MM.1S (cell line): ENCODE measurements around the gene SYMPK.

Source experiments
- DNase-seq: peaks from one replicate; pipeline ENCODE4 v3.0.0-alpha.2; 2015
- H2AFZ ChIP-seq: fragments of 300-600 bp; sonication (generic); 2 replicates; pipeline ENCODE4 v1.6.0; 2016; ENCODE audit warnings: antibody characterized with exemption, low read length
- H3F3A ChIP-seq: fragments of 300-600 bp; sonication (generic); 2 replicates; pipeline ENCODE4 v1.6.1; 2016; ENCODE audit warnings: mild to moderate bottlenecking, antibody characterized with exemption, low read length, moderate library complexity, mixed read lengths; ENCODE audit not compliant: insufficient read depth
- H3K27ac ChIP-seq: fragments of 300-600 bp; sonication (generic); 2 replicates; pipeline ENCODE4 v1.5.1; 2016; ENCODE audit warnings: mild to moderate bottlenecking, low read length
- H3K27me3 ChIP-seq: fragments of 300-600 bp; sonication (generic); replicated peaks from 2 replicates; pipeline ENCODE4 v1.6.0; 2016; ENCODE audit warnings: low read length; ENCODE audit not compliant: insufficient read depth
- H3K36me3 ChIP-seq: fragments of 300-600 bp; sonication (generic); replicated peaks from 2 replicates; pipeline ENCODE4 v1.6.1; 2016; ENCODE audit warnings: mild to moderate bottlenecking, low read length, mixed read lengths; ENCODE audit not compliant: insufficient read depth
- H3K4me1 ChIP-seq: fragments of 300-600 bp; sonication (generic); 2 replicates; pipeline ENCODE4 v1.6.1; 2016; ENCODE audit warnings: low read length, mixed read lengths
- H3K4me2 ChIP-seq: fragments of 300-600 bp; sonication (generic); 2 replicates; pipeline ENCODE4 v1.6.0; 2016; ENCODE audit warnings: low read depth, low read length
- H3K4me3 ChIP-seq: fragments of 300-600 bp; sonication (generic); 2 replicates; pipeline ENCODE4 v1.5.1; 2016; ENCODE audit warnings: low read length, mixed read lengths
- H3K79me2 ChIP-seq: fragments of 300-600 bp; sonication (generic); 2 replicates; pipeline ENCODE4 v1.6.1; 2016; ENCODE audit warnings: mixed run types, low read length, mixed read lengths
- H3K9ac ChIP-seq: fragments of 300-600 bp; sonication (generic); 2 replicates; pipeline ENCODE4 v1.6.1; 2016; ENCODE audit warnings: low read length, mixed read lengths
- H3K9me2 ChIP-seq: fragments of 300-600 bp; sonication (generic); replicated peaks from 2 replicates; pipeline ENCODE4 v1.6.1; 2016; ENCODE audit warnings: mild to moderate bottlenecking, low read length, mixed read lengths; ENCODE audit not compliant: insufficient read depth
- H3K9me3 ChIP-seq: fragments of 300-600 bp; sonication (generic); replicated peaks from 2 replicates; pipeline ENCODE4 v1.6.1; 2016; ENCODE audit warnings: mild to moderate bottlenecking, low read length, mixed read lengths; ENCODE audit not compliant: insufficient read depth
- H4K20me1 ChIP-seq: fragments of 300-600 bp; sonication (generic); 2 replicates; pipeline ENCODE4 v1.6.1; 2016; ENCODE audit warnings: mild to moderate bottlenecking, low read length, moderate library complexity, mixed read lengths; ENCODE audit not compliant: insufficient read depth
- CTCF ChIP-seq: fragments of 300-600 bp; sonication (generic); IDR thresholded peaks from 2 replicates; pipeline ENCODE4 v1.5.1; 2016; ENCODE audit warnings: antibody characterized with exemption, low read length, mixed read lengths
- EZH2 ChIP-seq: fragments of 300-600 bp; sonication (generic); optimal IDR thresholded peaks from 2 replicates; pipeline ENCODE3; 2017; ENCODE audit warnings: low read depth, mild to moderate bottlenecking, antibody characterized with exemption, low read length, mixed read lengths
- EZH2phosphoT487 ChIP-seq: fragments of 300-600 bp; sonication (generic); IDR thresholded peaks from 2 replicates; pipeline ENCODE4 v1.6.1; 2018; ENCODE audit warnings: antibody characterized with exemption, low read length

Gene SYMPK

GRCh38 chr19:45768655-45768983 lies 94.3 kb downstream of the SYMPK start:
- H4K20me1 ChIP-seq, result no peaks in the 10 kb centered on the region
- peak overlapping the region; percentile 99 for H3K4me2 ChIP-seq
- no peak for TF ChIP-seq CTCF
- no peak for TF ChIP-seq EZH2
- no peak for TF ChIP-seq EZH2phosphoT487
- H3K27ac ChIP-seq, result no peak overlapping the region
- peaks cover 19% of the 10 kb centered on the region; the same call in 1 of the 2 replicates for H3K27me3 ChIP-seq
- no peaks in the 10 kb centered on the region for H3K36me3 ChIP-seq
- H2AFZ ChIP-seq, result peak overlapping the region; percentile 90
- peaks cover 5% of the 10 kb centered on the region for H3K4me1 ChIP-seq
- no peaks in the 10 kb centered on the region for H3K79me2 ChIP-seq
- no peak for DNase-seq
- H3F3A ChIP-seq, result peaks cover 14% of the 10 kb centered on the region
- H3K4me3 ChIP-seq, result peak overlapping the region; percentile 90
- H3K9me2 ChIP-seq, result no peaks in the 10 kb centered on the region
- H3K9me3 ChIP-seq, result no peaks in the 10 kb centered on the region
- peak overlapping the region; percentile 64; the same call in 1 of the 2 replicates for H3K9ac ChIP-seq

GRCh38 chr19:45767881-45768654 lies 94.9 kb downstream of the SYMPK start:
- Histone ChIP-seq H2AFZ (peak overlapping the region; percentile 64), H3K9me2 (no peaks in the 10 kb centered on the region), H3F3A (peaks cover 14% of the 10 kb centered on the region), H3K27ac (no peak overlapping the region), H3K4me3 (peak overlapping the region; percentile 90), H3K27me3 (peaks cover 22% of the 10 kb centered on the region; the same call in 1 of the 2 replicates), H3K36me3 (no peaks in the 10 kb centered on the region), H3K79me2 (no peaks in the 10 kb centered on the region), H3K9ac (peak overlapping the region; percentile 7; the same call in 1 of the 2 replicates), H3K9me3 (no peaks in the 10 kb centered on the region), H3K4me1 (peaks cover 5% of the 10 kb centered on the region), H3K4me2 (peak overlapping the region; percentile 99), H4K20me1 (no peaks in the 10 kb centered on the region)
- TF ChIP-seq EZH2phosphoT487 (no peak), CTCF (no peak), EZH2 (no peak)
- peak; percentile 44 for DNase-seq

GRCh38 chr19:45767410-45767880 lies 95.5 kb downstream of the SYMPK start:
- TF ChIP-seq EZH2phosphoT487, result no peak
- no peak for TF ChIP-seq EZH2
- no peak for TF ChIP-seq CTCF
- Histone ChIP-seq H3K27me3 (peaks cover 28% of the 10 kb centered on the region; the same call in 1 of the 2 replicates), H3K4me2 (peak overlapping the region; percentile 99; the same call in 1 of the 2 replicates), H3K9me2 (no peaks in the 10 kb centered on the region), H3K36me3 (no peaks in the 10 kb centered on the region), H3K9ac (no peak overlapping the region; the same call in 1 of the 2 replicates), H3K4me3 (peak overlapping the region; percentile 90; the same call in 1 of the 2 replicates), H4K20me1 (no peaks in the 10 kb centered on the region), H3K4me1 (peaks cover 5% of the 10 kb centered on the region), H3K27ac (no peak overlapping the region), H3F3A (peaks cover 14% of the 10 kb centered on the region), H3K9me3 (no peaks in the 10 kb centered on the region), H3K79me2 (no peaks in the 10 kb centered on the region), H2AFZ (peak overlapping the region; percentile 64; the same call in 1 of the 2 replicates)
- DNase-seq, result no peak
